Keratinocyte (primary cell): Measurements from ENCODE around the gene MYO10. TPM values are rescaled to one million over a fixed set of nuclear protein-coding genes. Genes with fewer than 3 reads are reported as not detected.

Experiments used
- DNase-seq: peaks from one replicate; pipeline ENCODE4 v3.0.0-alpha.2; 2011; ENCODE audit warnings: low read depth, missing footprints, low spot score
- FAIRE-seq: peaks from 2 replicates; lab custom pipeline; 2011; peaks lifted over from hg19 to GRCh38; lab: Jason Lieb, UNC
- H2AFZ ChIP-seq: 2 replicates; pipeline ENCODE4 v1.6.0; 2012; ENCODE audit warnings: low read length, control low read depth, inconsistent platforms; ENCODE audit not compliant: control insufficient read depth
- H3K27ac ChIP-seq: 2 replicates; pipeline ENCODE4 v1.5.1; 2011; ENCODE audit warnings: low read length; ENCODE audit not compliant: control insufficient read depth, insufficient read depth
- H3K27me3 ChIP-seq: 3 replicates; pipeline ENCODE4 v1.6.0; 2011; ENCODE audit warnings: low read length; ENCODE audit not compliant: control insufficient read depth, insufficient read depth; ENCODE audit errors: extremely low read depth
- H3K36me3 ChIP-seq, 2 experiments: 2 replicates in 1 of 2; 3 replicates in 1 of 2; pipeline ENCODE4 v1.5.1; 2011; ENCODE audit warnings: low read length in 2 of 2, mild to moderate bottlenecking in 1 of 2; ENCODE audit not compliant: control insufficient read depth in 2 of 2, insufficient read depth in 2 of 2; ENCODE audit errors: extremely low read depth in 1 of 2
- H3K4me1 ChIP-seq: 3 replicates; pipeline ENCODE4 v1.5.1; 2011; ENCODE audit warnings: low read length; ENCODE audit not compliant: control insufficient read depth, insufficient read depth; ENCODE audit errors: extremely low read depth
- H3K4me2 ChIP-seq: 3 replicates; pipeline ENCODE4 v1.6.0; 2011; ENCODE audit warnings: low read depth, low read length; ENCODE audit not compliant: control insufficient read depth, insufficient read depth; ENCODE audit errors: extremely low read depth
- H3K4me3 ChIP-seq, 3 experiments: fragments of 200-600 bp in 1 of 3; sonication (generic) in 1 of 3; 2 replicates in 2 of 3; 3 replicates in 1 of 3; pipeline ENCODE4 v1.5.1; 2011 to 2016; ENCODE audit warnings: low read length in 3 of 3, mild to moderate bottlenecking in 3 of 3, control low read depth in 2 of 3, inconsistent platforms in 1 of 3, low read depth in 1 of 3, mixed read lengths in 1 of 3, mixed run types in 1 of 3, moderate library complexity in 1 of 3; ENCODE audit not compliant: control insufficient read depth in 2 of 3, insufficient read depth in 2 of 3; ENCODE audit errors: extremely low read depth in 1 of 3
- H3K79me2 ChIP-seq: 2 replicates; pipeline ENCODE4 v1.6.0; 2012; ENCODE audit warnings: low read length; ENCODE audit not compliant: control insufficient read depth, insufficient read depth
- H3K9ac ChIP-seq: 3 replicates; pipeline ENCODE4 v1.6.0; 2011; ENCODE audit warnings: low read length; ENCODE audit not compliant: control insufficient read depth, insufficient read depth; ENCODE audit errors: extremely low read depth
- H3K9me1 ChIP-seq: 3 replicates; pipeline ENCODE4 v1.6.0; 2011; ENCODE audit warnings: low read length; ENCODE audit not compliant: control insufficient read depth, insufficient read depth; ENCODE audit errors: extremely low read depth
- H3K9me3 ChIP-seq: 2 replicates; pipeline ENCODE4 v1.5.1; 2012; ENCODE audit warnings: low read depth, low read length; ENCODE audit not compliant: control insufficient read depth
- H4K20me1 ChIP-seq: 3 replicates; pipeline ENCODE4 v1.6.0; 2011; ENCODE audit warnings: low read length; ENCODE audit not compliant: control insufficient read depth, insufficient read depth; ENCODE audit errors: extremely low read depth
- CTCF ChIP-seq, 3 experiments: IDR thresholded peaks in 1 of 3; conservative IDR thresholded peaks in 1 of 3; optimal IDR thresholded peaks in 1 of 3; 2 replicates in 2 of 3; 3 replicates in 1 of 3; pipeline versions ENCODE3 to v1.5.1; 2011; ENCODE audit warnings: low read length in 3 of 3, mild to moderate bottlenecking in 3 of 3, moderate library complexity in 2 of 3, control low read depth in 1 of 3, inconsistent platforms in 1 of 3; ENCODE audit not compliant: insufficient read depth in 2 of 3; ENCODE audit errors: extremely low read depth in 1 of 3
- EZH2 ChIP-seq: IDR thresholded peaks from one replicate; pipeline ENCODE4 v1.6.1; 2012; ENCODE audit warnings: inconsistent platforms, mild to moderate bottlenecking, low read length, moderate library complexity
- dilution Hi-C: fragments of 300-500 bp; cut with MboI; formaldehyde crosslinking; loops from one replicate; pipeline ENCODE4 v1.7.0; 2020; ENCODE audit warnings: low sequenced_read_pairs; ENCODE audit not compliant: extremely low pct_ligation_motif_present
- polyA plus RNA-seq, 5 experiments: library from polyadenylated mRNA; depleted of rRNA in 3 of 5; stranded (reverse) in 3 of 5; stranded (forward) in 1 of 5; unstranded in 1 of 5; fragments of >200 nt; gene quantifications; 1 replicate in 1 of 5; 2 replicates in 3 of 5; 3 replicates in 1 of 5; pipeline versions ENCODE4 v1.2.1 to v1.2.3, GENCODE V29; 2011 to 2012; ENCODE audit warnings: missing spikeins in 2 of 5, low read depth in 1 of 5, low replicate concordance in 1 of 5

The MYO10 gene
- polyA plus RNA-seq, 1 donor (not counting 4 experiments of a cell fraction or from before 2014, with no cell fraction given): 22.0 TPM

GRCh38 chr5:16781828-16782626 is 154.1 kb downstream of the MYO10 start:
- TF ChIP-seq CTCF (optimal IDR thresholded peaks at IDR 0.05 in 1 of 3, IDR thresholded peaks at IDR 0.05 in 1 of 3, conservative IDR thresholded peaks at IDR 0.05 in 1 of 3; ENCODE audit: extremely low read depth in 1 of 3, insufficient read depth in 2 of 3, low read length in 3 of 3): no peak
- TF ChIP-seq EZH2: no peak
- no peak overlapping the region for H3K9ac ChIP-seq
- no peaks in the 10 kb centered on the region for H3K9me3 ChIP-seq
- H3K9me1 ChIP-seq: no peaks in the 10 kb centered on the region
- H3K36me3 ChIP-seq: peaks cover 24 to 28% of the 10 kb centered on the region in 2 experiments
- DNase-seq: no peak
- H3K4me1 ChIP-seq: peaks cover 7% of the 10 kb centered on the region
- peaks cover 47% of the 10 kb centered on the region for H3K79me2 ChIP-seq
- no peak overlapping the region for H3K4me2 ChIP-seq
- no peak for FAIRE-seq
- no peak overlapping the region for H2AFZ ChIP-seq
- no peak overlapping the region for H3K4me3 ChIP-seq
- H4K20me1 ChIP-seq: no peaks in the 10 kb centered on the region
- dilution Hi-C loops: no loop called here
- H3K27me3 ChIP-seq: no peaks in the 10 kb centered on the region
- no peak overlapping the region for H3K27ac ChIP-seq

- H3K4me3 ChIP-seq: no peak overlapping the region
- no peak overlapping the region for H2AFZ ChIP-seq
- dilution Hi-C loops: no loop called here
- peaks cover 7% of the 10 kb centered on the region for H3K4me1 ChIP-seq
- H3K79me2 ChIP-seq: peaks cover 36% of the 10 kb centered on the region
- TF ChIP-seq EZH2 (no peak), CTCF (optimal IDR thresholded peaks at IDR 0.05 in 1 of 3, IDR thresholded peaks at IDR 0.05 in 1 of 3, conservative IDR thresholded peaks at IDR 0.05 in 1 of 3; ENCODE audit: extremely low read depth in 1 of 3, insufficient read depth in 2 of 3, low read length in 3 of 3) (no peak)
- H3K9me3 ChIP-seq: no peaks in the 10 kb centered on the region
- peaks cover 27 to 35% of the 10 kb centered on the region in 2 experiments for H3K36me3 ChIP-seq
- FAIRE-seq (no peak), DNase-seq (no peak)
- H3K27me3 ChIP-seq: no peaks in the 10 kb centered on the region
- no peak overlapping the region for H3K4me2 ChIP-seq
- H3K9ac ChIP-seq: no peak overlapping the region
- no peak overlapping the region for H3K27ac ChIP-seq
- H4K20me1 ChIP-seq: no peaks in the 10 kb centered on the region
- H3K9me1 ChIP-seq: no peaks in the 10 kb centered on the region
Measured at GRCh38 chr5:16780325-16780724, 155.8 kb downstream of the MYO10 start.
